ENCODE measurements around the gene SLC9A5.

DNA sequence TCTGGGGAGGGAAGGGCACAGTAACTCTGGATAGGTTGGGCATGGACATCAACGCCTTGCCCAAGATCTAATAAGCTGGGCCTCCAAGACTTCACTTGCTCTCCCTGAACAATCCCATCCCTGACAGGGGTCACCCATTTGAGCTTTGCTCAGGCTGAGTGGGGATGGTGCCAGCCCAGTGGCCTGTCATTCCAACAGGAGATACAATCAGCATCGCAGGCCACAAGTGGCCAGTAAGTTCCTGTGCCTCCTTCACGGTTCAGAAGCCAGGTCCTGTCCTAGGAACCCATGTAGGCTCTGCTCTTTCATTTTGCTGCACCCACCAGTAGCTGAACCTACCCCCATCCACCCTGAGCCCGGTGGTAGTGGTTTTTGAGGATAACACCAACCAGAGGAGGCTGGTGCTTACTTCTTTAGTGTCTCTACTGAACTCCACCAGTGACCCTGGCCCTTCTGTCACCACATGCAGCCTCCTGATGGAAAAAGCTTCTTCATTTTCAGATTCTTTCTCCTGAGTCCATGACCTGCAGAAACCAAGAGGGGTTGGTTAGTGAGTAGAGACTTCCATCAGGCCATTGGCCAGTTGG, 45.5 kb downstream of the SLC9A5 start:
- TF ChIP-seq, protein P1, sequence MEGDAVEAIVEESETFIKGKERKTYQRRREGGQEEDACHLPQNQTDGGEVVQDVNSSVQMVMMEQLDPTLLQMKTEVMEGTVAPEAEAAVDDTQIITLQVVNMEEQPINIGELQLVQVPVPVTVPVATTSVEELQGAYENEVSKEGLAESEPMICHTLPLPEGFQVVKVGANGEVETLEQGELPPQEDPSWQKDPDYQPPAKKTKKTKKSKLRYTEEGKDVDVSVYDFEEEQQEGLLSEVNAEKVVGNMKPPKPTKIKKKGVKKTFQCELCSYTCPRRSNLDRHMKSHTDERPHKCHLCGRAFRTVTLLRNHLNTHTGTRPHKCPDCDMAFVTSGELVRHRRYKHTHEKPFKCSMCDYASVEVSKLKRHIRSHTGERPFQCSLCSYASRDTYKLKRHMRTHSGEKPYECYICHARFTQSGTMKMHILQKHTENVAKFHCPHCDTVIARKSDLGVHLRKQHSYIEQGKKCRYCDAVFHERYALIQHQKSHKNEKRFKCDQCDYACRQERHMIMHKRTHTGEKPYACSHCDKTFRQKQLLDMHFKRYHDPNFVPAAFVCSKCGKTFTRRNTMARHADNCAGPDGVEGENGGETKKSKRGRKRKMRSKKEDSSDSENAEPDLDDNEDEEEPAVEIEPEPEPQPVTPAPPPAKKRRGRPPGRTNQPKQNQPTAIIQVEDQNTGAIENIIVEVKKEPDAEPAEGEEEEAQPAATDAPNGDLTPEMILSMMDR (conservative IDR thresholded peaks at IDR 0.05), result no peak
- TF ChIP-seq EZH2 (IDR thresholded peaks at IDR 0.05; ENCODE audit: low read depth), result no peak
